NB4 (cell line): ENCODE results near the gene PAQR3.

Experiments used
- POLR2A ChIP-seq: IDR thresholded peaks from 2 replicates; pipeline ENCODE4 v1.6.1; 2011; ENCODE audit warnings: mild to moderate bottlenecking; ENCODE audit not compliant: insufficient read length; ENCODE audit errors: extremely low read depth
- TF ChIP-seq, protein P1 (sequence below): IDR thresholded peaks from one replicate; pipeline ENCODE4 v1.5.1; 2012; ENCODE audit warnings: low read depth, low read length

DNA sequence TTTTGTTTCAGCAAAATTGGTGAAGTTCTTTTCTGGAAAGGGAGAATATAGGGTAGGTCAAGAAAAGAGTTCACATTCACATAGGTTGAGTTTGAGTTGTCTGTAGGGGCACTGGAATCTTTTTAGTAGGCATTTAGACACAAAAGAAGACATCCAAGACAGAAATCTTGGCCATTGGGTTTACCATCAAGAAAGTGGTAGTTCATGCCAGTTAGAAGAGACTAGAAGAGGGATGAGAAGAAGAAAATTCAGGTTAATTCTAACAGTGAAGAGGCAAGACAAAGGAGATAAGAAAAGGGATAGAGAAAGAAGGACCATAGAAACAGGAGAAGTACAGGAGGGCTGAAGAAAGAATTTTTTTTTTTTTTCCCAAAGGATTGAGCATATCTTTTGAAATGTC lies 39.9 kb downstream of the PAQR3 start:
- no peak for TF ChIP-seq POLR2A
- TF ChIP-seq, protein P1, sequence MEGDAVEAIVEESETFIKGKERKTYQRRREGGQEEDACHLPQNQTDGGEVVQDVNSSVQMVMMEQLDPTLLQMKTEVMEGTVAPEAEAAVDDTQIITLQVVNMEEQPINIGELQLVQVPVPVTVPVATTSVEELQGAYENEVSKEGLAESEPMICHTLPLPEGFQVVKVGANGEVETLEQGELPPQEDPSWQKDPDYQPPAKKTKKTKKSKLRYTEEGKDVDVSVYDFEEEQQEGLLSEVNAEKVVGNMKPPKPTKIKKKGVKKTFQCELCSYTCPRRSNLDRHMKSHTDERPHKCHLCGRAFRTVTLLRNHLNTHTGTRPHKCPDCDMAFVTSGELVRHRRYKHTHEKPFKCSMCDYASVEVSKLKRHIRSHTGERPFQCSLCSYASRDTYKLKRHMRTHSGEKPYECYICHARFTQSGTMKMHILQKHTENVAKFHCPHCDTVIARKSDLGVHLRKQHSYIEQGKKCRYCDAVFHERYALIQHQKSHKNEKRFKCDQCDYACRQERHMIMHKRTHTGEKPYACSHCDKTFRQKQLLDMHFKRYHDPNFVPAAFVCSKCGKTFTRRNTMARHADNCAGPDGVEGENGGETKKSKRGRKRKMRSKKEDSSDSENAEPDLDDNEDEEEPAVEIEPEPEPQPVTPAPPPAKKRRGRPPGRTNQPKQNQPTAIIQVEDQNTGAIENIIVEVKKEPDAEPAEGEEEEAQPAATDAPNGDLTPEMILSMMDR, result no peak
